D341Med (cell line): ENCODE results near the gene ASTN1.

Source experiments
- DNase-seq: peaks from one replicate; pipeline ENCODE4 v3.0.0; 2012; ENCODE audit warnings: low spot score

Gene ASTN1

GRCh38 chr1:177035586-177035985 lies 128.9 kb downstream of the ASTN1 start:
- DNase-seq = no peak

DNA sequence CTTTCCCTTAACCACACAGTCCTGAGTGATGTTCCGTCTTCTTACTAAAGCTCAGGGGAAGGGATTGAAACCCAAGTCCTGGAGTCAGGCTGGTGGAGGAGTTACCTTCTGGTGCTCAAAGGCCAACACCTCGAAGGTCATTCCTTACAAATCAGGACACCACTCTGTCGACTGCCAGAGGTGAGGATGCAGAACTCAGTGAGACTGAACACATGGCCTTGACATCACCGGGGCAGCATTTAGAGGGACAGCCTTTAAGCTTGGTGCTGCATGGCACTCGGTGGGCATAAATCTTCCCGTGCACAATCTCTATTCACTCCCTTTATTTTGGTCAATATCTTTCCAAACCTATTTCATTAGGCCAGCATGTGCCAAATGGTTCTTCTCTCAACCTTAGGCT lies 130.9 kb downstream of the ASTN1 start:
- DNase-seq = no peak

DNA sequence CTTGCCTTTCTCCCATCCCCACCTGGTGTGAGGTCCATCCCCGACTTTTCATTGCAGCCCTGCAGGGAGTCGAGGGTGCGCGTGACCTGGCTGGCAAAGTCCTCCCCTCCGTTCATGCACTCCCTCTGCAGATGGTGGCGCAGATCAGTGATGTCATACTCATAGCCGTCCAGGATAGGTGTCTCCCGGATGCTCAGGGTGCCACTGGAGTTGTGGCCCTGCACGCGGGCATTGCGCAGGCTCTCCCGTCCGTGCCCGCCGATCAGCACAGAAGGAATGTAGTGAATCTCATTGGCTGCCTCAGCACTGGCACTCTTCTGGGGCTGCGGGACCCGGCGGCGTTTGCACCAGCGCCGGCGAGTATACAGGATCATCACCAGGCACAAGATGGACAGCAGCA lies 132.1 kb downstream of the ASTN1 start:
- no peak for DNase-seq

DNA sequence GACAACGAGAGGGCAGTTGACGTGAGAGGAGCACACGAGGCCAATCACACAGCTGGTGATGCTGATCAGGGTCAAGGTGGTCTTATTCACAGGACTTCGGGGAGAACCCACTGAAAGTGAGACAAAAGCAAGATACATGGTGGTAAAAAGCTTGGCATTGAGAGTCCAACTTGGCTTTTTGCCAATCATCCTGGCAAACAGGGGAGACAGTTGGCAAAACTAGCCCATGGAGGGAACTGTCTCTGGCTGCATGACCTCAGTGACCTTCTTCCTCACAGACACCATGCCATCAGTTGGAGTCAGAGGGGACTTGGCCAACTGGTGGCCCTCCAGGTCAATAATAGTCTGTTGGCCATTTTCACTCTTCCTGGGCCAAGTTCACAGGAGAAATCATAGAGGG lies 139.9 kb downstream of the ASTN1 start:
- no peak for DNase-seq

DNA sequence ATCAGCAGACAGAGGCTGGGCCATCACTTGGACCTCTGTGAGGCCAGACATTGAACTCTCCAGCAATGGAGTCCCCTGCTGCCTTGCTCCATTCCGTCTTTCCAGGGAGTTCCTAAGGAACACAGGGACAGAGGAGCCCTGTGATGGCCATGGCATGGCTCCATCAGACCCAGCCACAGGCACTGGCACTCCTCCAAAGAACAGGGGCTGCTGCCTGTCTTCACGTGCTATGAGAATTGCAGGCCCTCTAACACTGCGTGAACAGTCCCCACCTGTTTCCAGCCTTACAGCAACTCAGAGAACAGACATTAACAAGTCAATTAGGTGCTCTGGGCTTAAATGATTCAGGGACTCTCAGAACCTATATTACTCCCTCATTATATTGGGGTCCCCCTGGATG lies 140.8 kb downstream of the ASTN1 start:
- DNase-seq = no peak

GRCh38 chr1:177023249-177023648 lies 141.3 kb downstream of the ASTN1 start:
- DNase-seq = no peak

- DNase-seq = no peak
Observed at GRCh38 chr1:177021687-177022086, 142.8 kb downstream of the ASTN1 start.

DNA sequence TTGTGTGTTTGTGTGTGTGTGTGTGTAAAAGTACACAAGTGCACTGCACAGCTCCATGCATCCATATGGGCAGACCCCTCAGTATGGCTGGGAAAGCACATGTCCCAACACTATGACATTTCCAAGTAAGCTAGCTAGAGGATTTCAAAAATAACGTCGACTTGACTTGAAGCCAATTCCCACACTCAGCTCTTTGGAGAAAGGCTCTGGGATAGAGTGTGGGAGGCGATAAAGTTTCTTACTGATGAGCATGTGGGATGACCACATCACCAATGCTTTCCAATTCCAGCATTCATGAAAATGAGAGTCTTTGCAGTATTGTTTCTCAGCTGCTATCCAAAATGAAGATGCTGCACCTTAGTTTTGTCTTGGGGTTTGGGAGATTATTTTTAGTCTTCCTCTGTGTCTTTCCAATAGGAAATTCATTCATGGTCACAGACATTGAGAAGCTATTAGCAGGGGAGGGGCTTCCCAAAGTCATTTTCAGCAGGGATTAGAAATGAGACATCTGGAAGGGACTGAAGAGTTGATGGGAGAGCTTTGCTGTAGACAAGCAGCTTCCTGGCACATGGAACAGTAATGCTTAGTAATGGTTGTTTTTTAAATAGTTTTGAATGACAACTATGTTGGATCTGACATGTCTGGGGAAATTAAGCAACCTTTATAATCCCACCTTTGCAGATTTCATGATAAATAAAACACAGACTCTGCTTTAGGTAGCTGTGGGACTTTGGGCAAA lies 143.5 kb downstream of the ASTN1 start:
- no peak for DNase-seq

DNA sequence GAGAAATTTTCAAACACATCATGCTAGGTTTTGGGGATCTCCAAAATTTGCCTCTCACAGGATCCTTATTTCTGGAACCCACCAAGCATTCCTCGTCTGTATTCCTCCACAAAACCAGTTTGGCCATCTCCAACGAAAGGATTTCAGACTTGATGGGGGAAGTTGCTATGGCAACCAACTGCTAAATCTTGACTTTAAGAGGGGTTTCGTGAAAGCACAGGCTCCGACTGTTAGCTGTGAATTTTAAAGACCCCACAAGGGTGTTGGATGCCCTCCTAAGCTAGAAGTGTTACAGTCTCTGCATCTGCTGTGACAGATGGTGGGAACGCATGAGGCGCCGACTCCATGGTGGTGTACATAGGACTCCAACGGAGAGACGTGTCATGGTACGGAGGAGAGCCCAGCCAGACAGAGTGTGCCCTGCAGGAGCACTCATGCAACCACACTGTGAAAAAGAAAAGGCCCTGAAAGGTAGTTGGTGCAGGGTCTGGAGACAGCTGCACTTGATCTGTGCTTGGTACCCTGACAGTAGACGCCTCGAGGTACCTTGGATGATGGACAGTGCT lies 147.1 kb downstream of the ASTN1 start:
- no peak for DNase-seq

DNA sequence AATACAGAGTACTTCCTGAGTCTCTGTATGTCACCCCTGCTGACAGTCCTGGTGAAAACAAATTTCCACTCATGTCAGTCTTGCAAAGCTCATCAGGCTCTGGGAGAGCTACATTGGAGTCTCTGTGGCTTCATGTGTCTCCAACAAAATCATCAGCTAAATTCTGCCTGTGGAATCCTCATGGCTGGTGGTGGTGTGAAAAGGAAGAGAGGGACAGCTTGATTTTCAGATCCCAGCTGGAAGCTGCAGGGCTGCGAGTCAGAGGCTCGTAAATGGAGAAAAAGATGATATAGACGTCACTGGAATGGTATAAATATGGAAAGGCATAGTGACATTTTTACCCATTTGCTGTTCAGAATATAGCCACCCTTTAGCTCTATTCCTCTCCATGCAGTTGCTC lies 150.2 kb downstream of the ASTN1 start:
- no peak for DNase-seq

DNA sequence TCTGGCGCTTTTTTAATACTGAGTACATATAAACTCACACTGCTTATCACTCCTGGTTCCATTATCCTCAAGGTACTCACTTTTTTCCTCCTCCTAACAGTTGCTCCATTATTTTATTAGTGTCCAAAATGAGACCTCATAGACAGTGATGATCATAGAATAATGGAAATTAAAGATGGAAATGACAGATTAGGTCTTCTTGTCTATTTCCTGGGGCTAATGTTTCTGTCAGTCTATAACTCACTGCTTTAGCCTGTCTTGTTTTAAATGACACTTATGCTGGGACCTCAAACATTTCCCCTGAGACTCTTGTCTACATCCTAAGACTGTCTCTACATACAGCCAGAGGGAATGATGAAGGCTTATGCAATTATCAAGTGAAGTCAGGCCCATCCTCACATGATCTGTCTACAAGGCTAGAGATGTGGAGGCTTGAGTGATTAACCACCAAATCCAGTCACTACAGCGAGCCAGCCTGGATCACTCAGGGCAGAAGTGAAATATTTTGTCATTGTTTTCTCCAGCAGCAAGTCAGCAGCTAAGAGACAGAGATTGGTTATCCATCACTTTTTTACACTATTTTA lies 152.1 kb downstream of the ASTN1 start:
- no peak for DNase-seq

DNA sequence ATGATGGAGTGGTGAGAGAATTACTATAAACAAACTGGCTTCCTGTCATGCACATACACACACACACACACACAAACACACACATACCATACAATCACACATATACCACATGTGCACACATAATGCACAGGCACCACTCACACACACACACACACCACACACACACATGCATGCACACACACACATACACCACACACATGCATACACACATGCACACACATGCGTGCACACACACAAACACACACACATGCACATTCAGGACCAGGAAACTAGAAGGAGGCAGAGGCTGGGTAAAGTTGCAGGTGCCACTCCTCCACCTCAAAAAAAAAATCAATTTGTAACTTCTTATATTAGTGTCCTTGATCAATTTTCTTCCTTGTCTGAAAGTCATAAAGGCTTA lies 153.0 kb downstream of the ASTN1 start:
- no peak for DNase-seq

- DNase-seq = no peak
Observed at GRCh38 chr1:177010211-177010825, 154.2 kb downstream of the ASTN1 start.

DNA sequence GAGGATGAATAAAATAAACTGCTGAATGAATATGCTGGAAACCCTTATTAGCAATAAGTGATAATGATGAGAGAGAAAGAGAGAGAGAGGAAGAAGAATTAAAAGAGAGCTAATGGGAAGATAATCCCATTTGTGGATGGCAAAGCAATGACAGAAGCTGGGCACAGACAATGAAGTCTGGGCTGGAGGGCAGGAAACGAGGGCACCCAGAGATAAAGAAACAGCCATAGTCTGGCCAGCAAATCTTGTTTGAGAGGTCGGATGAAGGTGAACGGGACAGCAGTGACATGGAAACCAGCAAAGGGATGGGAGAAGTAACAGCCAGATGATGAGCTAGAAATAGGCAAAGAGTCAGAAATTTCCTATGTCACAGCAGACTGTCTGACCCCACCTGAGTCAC lies 155.9 kb downstream of the ASTN1 start:
- DNase-seq = no peak

DNA sequence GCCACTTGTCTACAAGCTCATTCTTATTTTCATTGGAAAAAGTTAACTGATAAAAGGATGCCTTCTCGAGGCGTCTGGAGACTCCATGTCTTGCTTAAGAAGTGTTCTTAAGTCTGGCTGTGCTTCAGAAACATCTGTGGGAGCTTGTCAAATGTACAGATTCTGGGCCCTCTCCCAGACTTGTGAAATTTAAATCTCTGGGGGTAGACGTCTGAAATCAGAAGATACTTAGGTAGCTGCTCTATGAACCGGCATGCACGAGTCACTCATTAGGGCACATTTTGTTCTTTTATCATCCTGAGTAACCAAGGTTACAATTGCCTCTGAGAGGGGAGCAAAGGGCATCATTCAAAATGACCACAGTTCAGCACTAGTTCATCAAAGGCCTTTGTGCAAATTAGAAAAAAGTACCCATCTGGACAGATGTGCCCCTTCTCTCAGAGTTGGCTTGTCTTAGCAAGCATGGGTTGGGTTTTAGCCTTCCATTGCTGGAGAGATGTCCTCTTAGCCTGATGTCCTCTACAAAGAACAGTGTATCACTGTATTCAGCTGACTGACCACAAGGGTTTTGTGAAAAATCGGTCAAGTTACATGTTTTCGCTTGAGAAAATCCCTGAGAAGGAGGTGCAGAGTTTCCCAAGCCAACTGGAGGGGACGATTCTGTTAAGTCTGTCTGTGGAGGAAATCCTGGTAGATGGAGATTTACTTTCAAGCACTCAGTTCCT lies 156.9 kb downstream of the ASTN1 start:
- no peak for DNase-seq

GRCh38 chr1:177002891-177003290 lies 161.6 kb downstream of the ASTN1 start:
- no peak for DNase-seq

DNA sequence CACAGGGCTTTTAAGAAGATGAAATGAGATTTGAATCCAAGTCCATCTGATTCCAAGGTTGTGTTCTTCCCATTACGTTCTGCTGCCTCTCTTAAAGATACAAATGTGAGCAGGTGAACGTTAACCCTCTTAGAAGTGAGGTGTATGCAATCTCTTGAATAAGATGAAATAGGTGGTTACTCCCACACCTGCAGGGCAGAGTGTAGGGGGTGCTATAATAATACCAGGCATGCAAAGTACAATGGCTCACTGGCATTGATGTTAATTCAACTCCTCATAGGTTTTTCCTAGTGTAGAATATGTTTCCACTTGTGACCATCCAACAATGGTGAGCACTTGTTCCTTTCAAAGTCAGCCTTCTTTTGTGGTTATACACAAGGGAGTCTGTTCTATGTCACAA lies 163.0 kb downstream of the ASTN1 start:
- DNase-seq = no peak

DNA sequence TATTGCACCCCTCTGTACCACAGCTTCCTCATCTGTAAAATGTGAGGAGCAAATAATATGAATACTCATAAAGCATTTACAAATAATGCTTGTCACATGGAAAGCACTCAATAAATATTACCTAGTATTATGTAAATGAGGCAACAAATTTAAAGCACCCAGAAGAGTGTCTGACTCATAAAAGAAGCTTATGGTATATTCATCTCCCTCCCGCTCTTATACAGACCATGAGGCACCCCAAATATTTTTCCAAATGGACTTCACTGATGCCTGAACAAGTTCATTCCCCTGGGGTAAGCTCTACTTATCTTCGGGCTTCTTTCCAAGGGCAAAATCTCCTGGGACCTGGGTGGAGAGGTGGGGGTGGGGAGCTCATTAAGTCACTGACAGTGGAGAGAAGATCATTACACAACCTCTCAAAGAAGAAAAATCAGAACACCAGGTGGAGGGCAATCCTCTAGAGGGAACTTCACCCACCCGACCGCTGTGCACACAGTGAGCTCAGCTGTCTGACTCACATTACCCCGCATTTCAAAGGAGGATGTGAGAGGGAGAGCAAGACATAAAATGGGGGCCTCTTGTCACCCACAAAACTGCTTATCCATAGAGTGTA lies 166.2 kb downstream of the ASTN1 start:
- DNase-seq = peak; percentile 66

DNA sequence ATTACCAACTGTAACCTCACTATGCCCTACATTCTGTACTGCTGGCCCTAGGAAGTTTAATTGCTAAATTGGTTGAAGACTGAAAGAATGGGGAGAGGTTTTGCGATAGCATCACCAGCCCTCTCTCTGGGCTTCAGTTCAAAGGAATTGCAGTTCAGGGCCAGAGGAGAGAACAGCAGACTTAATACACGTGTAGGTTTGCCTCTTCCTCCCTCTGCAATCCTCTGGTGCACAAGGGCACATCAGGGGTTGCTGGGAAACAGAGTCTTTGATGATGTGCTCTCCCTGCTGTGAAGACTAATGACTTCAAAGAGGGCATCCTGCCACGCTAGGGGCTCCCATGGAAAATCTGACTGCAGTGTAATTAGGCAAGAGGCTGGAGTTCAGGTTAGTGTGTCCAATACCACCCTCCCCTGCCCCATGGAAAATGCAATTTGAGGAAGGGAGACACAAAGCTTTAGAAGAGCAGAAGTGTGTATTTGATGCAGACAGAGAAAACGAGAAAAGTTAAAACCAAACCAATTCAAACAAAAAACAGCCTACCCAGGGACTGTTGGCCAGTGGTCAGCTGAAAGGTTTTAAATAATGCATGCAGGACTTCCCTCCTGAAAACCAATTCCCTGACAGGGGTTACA lies 167.9 kb downstream of the ASTN1 start:
- no peak for DNase-seq

- no peak for DNase-seq
Observed at GRCh38 chr1:176994931-176995596, 169.4 kb downstream of the ASTN1 start.

GRCh38 chr1:176993587-176993986 lies 170.9 kb downstream of the ASTN1 start:
- DNase-seq = no peak
